ENCODE measurements around the gene KRT35. TPM values are rescaled to one million over a fixed set of nuclear protein-coding genes. Genes with fewer than 3 reads are reported as not detected.
A peak's percentile ranks its signal among the peaks of the same experiment; 100 is the strongest.

The KRT35 gene
- total and polyA plus RNA-seq, 2 of the 13 experiments (the other 11 are each of a cell fraction or from before 2014, with no cell fraction given) = not detected

DNA sequence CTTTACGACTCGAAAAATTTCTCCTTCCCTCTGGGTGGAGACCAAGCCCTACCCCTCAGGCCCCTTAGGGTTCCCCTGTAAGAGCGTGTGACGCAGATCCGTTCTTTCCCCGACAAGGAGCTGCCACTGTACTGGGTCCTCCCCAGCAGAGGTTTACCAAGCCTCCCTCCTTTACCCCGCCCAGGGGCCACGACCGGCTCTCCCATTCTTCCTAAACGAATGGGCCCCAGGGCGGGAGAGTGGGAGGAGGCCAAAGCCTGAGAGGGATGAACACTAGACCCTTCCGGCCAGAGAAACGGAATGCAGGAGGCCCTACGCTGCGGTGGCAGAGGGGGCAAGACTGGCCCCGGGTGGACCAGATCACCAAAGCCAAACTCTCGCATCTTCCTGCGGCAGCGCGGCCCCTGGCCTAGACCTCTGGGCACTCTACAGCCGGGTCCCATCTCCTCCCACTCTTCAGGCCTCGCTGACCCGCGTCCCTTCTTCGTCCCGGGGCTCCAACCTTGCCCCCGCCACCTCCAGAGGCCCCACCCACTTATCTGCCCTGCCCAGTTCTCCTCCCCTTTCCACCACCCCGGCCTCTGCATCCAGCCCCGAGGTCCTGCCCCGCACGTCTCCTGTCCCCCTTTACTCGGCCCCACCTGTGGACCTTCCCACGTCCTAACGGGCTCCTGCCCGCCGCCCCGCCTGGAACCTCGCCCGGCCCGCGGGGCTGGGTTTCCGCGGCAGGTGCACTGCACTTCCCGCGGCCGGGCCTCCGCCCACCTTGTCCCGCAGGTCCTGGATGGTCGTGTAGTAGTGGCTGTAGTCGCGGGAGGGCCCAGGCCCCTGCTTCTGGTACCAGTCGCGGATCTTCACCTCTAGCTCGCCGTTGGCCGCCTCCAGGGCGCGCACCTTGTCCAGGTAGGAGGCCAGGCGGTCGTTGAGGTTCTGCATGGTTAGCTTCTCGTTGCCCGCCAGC lies 46.4 kb upstream of the KRT35 start:
- DNase-seq (ENCODE audit: low spot score) (no peak), FAIRE-seq (no peak), ATAC-seq (peak; percentile 20)
- Histone ChIP-seq H3K4me3 (replicated peaks in 1 of 3; ENCODE audit: insufficient read depth in 1 of 3, low read depth in 2 of 3, low read length in 3 of 3) (peak overlapping the region; percentile 73 to 88 (median 84)), H3K27me3 (ENCODE audit: control insufficient read depth in 1 of 2, insufficient read depth in 2 of 2, low read length in 2 of 2) (peaks cover 0 to 3% of the 10 kb centered on the region in 2 experiments; a peak in 1 of 5 replicates), H3K9me3 (ENCODE audit: low read length) (no peaks in the 10 kb centered on the region), H3K9ac (ENCODE audit: insufficient read depth, low read depth, low read length) (peak overlapping the region; percentile 68), H3K4me1 (ENCODE audit: insufficient read depth, low read length) (peaks cover 70% of the 10 kb centered on the region), H3K27ac (ENCODE audit: extremely low read length, insufficient read depth, low read length) (peak overlapping the region; percentile 5), H2AFZ (ENCODE audit: low read length) (no peak overlapping the region), H3K4me2 (ENCODE audit: low read depth, low read length) (peak overlapping the region; percentile 84), H3K79me2 (ENCODE audit: insufficient read depth, low read length) (peaks cover 7% of the 10 kb centered on the region), H4K20me1 (ENCODE audit: insufficient read depth, low read length) (no peaks in the 10 kb centered on the region), H3K36me3 (replicated peaks in 1 of 2; ENCODE audit: control insufficient read depth in 1 of 2, insufficient read depth in 2 of 2, low read length in 2 of 2) (peaks cover 0 to 2% of the 10 kb centered on the region in 2 experiments; a peak in 1 of 5 replicates)
- WGBS (ENCODE audit: low lambda C conversion rate) = 9% methylated on average over 58 of the region's 62 CpGs
- POLR2A ChIA-PET = interaction anchor here (0.8 to 3.3 kb wide), 14 partner anchors 10 to 978 kb away, joined by 3 to 26 read pairs (median 4); no protein-coding TSS in a partner anchor
- intact Hi-C loops (cut with micrococcal nuclease; ENCODE audit: unreplicated experiment) (loop anchor here (10.0 kb wide), 1 partner anchor 623 kb away; no protein-coding TSS in a partner anchor), in situ Hi-C loops (cut with HindIII; ENCODE audit: extremely low pct_ligation_motif_present, low pct_unique_long_range_greater_than_20kb) (no loop called here)
- TSS peak; percentile 79 for BruUV-seq (replicated peaks)
- CTCF ChIA-PET (ENCODE audit: low intra/inter-chr PET ratio, low total read pairs) = interaction anchor here (1.0 kb wide), 1 partner anchor 22 kb away, joined by 5 read pairs; no protein-coding TSS in a partner anchor
- TF ChIP-seq ZSCAN31 (CRISPR knock-in tag; IDR thresholded peaks at IDR 0.05; ENCODE audit: low read depth) = peak; percentile 90; the same call in 1 of the 2 replicates
- peak; percentile 55; the same call in 1 of the 2 replicates for TF ChIP-seq UBTF (CRISPR knock-in tag; IDR thresholded peaks at IDR 0.05)
- peak; percentile 46 for TF ChIP-seq ZSCAN21 (CRISPR knock-in tag; IDR thresholded peaks at IDR 0.05; ENCODE audit: borderline replicate concordance)
- TF ChIP-seq, protein P1, sequence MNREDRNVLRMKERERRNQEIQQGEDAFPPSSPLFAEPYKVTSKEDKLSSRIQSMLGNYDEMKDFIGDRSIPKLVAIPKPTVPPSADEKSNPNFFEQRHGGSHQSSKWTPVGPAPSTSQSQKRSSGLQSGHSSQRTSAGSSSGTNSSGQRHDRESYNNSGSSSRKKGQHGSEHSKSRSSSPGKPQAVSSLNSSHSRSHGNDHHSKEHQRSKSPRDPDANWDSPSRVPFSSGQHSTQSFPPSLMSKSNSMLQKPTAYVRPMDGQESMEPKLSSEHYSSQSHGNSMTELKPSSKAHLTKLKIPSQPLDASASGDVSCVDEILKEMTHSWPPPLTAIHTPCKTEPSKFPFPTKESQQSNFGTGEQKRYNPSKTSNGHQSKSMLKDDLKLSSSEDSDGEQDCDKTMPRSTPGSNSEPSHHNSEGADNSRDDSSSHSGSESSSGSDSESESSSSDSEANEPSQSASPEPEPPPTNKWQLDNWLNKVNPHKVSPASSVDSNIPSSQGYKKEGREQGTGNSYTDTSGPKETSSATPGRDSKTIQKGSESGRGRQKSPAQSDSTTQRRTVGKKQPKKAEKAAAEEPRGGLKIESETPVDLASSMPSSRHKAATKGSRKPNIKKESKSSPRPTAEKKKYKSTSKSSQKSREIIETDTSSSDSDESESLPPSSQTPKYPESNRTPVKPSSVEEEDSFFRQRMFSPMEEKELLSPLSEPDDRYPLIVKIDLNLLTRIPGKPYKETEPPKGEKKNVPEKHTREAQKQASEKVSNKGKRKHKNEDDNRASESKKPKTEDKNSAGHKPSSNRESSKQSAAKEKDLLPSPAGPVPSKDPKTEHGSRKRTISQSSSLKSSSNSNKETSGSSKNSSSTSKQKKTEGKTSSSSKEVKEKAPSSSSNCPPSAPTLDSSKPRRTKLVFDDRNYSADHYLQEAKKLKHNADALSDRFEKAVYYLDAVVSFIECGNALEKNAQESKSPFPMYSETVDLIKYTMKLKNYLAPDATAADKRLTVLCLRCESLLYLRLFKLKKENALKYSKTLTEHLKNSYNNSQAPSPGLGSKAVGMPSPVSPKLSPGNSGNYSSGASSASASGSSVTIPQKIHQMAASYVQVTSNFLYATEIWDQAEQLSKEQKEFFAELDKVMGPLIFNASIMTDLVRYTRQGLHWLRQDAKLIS (CRISPR knock-in tag; IDR thresholded peaks at IDR 0.05) = peak; percentile 70; the same call in 1 of the 2 replicates
- TF ChIP-seq ZNF124 (CRISPR knock-in tag; IDR thresholded peaks at IDR 0.05) = no peak
- peak; percentile 77; the same call in 1 of the 2 replicates for TF ChIP-seq GLI4 (CRISPR knock-in tag; IDR thresholded peaks at IDR 0.05; ENCODE audit: borderline replicate concordance)
- no peak for TF ChIP-seq FOXA3 (CRISPR knock-in tag; IDR thresholded peaks at IDR 0.05)
- TF ChIP-seq AKNA (CRISPR knock-in tag; IDR thresholded peaks at IDR 0.05; ENCODE audit: borderline replicate concordance) = no peak
- no peak; the same call in 1 of the 2 replicates for TF ChIP-seq ELF4 (CRISPR knock-in tag; IDR thresholded peaks at IDR 0.05; ENCODE audit: borderline replicate concordance)
- TF ChIP-seq TEAD3 (CRISPR knock-in tag; optimal IDR thresholded peaks at IDR 0.05; ENCODE audit: borderline replicate concordance) = no peak
